Colonic mucosa (tissue), 4 donors: ENCODE results near the gene TNFAIP3. TPM values are rescaled to one million over a fixed set of nuclear protein-coding genes. Genes with fewer than 3 reads are reported as not detected.

Experiments used
- DNase-seq: peaks from one replicate; pipeline ENCODE4 v3.0.0-alpha.2; 2020
- H3K27ac ChIP-seq: fragments of 200-600 bp; one replicate; pipeline ENCODE4 v1.8.0; 2021
- H3K27me3 ChIP-seq: fragments of 200-600 bp; one replicate; pipeline ENCODE4 v1.8.0; 2021
- H3K36me3 ChIP-seq: fragments of 200-600 bp; one replicate; pipeline ENCODE4 v1.8.0; 2021
- H3K4me1 ChIP-seq: fragments of 200-600 bp; one replicate; pipeline ENCODE4 v1.8.0; 2021; ENCODE audit warnings: mild to moderate bottlenecking
- H3K4me3 ChIP-seq: fragments of 200-600 bp; one replicate; pipeline ENCODE4 v1.8.0; 2021
- H3K9ac ChIP-seq, 2 donors: one replicate each; pipeline ENCODE4 v1.7.0; 2013; ENCODE audit warnings: control low read depth in 2 of 2, low read depth in 2 of 2, low read length in 2 of 2
- H3K9me3 ChIP-seq: fragments of 200-600 bp; one replicate; pipeline ENCODE4 v1.8.0; 2021
- intact Hi-C: fragments of 100-400 bp; cut with DNase I; formaldehyde crosslinking; loops from one replicate; pipeline ENCODE4 v1.14.1; 2022
- total RNA-seq, 2 donors: library from RNA; stranded (reverse); fragmentation: NEBNext Ultra II Directional in 1 of 2; extraction: Animal tissue kit (Norgen Biotek cat#: 25700) in 1 of 2; gene quantifications; one replicate each; pipeline ENCODE4 v1.2.1, GENCODE V29; 2021
- TF ChIP-seq, protein P1 (sequence below): fragments of 200-600 bp; IDR thresholded peaks from one replicate; pipeline ENCODE4 v1.8.0; 2022; ENCODE audit warnings: antibody characterized with exemption, mild to moderate bottlenecking
- donor health status: healthy.
- donor health status: DM: no; HTN: no; CAD: no.
- donor health status: DM: no; HTN: no; CAD: no.

The TNFAIP3 gene
- 10 to 100 TPM; 18.1 to 46.3 TPM for total RNA-seq

DNA sequence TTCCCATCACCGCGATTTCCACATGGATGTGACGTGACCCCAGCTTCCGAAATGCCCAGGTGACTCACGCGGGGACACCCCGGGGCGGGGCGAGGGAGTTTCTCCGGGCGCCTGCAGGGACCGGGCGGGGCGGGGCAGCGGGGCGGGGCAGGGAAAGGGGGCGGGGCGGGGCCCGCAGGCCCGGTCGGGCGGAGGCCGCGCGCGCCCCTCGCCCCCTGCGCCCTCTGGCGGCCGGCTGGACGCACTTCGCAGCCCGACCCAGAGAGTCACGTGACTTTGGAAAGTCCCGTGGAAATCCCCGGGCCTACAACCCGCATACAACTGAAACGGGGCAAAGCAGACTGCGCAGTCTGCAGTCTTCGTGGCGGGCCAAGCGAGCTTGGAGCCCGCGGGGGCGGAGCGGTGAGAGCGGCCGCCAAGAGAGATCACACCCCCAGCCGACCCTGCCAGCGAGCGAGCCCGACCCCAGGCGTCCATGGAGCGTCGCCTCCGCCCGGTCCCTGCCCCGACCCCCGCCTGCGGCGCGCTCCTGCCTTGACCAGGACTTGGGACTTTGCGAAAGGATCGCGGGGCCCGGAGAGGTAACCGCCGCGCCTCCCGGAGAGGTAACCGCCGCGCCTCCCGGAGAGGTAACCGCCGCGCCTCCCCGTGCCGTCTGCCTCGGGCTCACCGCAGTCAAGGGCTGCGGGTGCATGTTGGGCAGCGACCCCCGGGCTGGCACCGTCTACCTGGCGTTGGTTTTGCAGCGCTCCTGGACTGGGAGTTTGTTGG, at the start of gene TNFAIP3:
Gene TNFAIP3 (plus strand): TSS at position 346 of the 771 bp plus-strand sequence. CDS start 3,969 bp downstream, outside the sequence.
- Histone ChIP-seq H3K36me3 (no peaks in the 10 kb centered on the region), H3K4me3 (peak within 1 kb of the TSS; percentile 91), H3K27me3 (no peaks in the 10 kb centered on the region), H3K9me3 (no peaks in the 10 kb centered on the region), H3K9ac (peak within 1 kb of the TSS; percentile 98 to 99), H3K4me1 (peaks cover 4% of the 10 kb centered on the region), H3K27ac (peak within 1 kb of the TSS; percentile 99)
- peak; percentile 95 for DNase-seq
- intact Hi-C loops, result loop anchor here (2.0 kb wide), 1 partner anchor 158 kb away; no protein-coding TSS in a partner anchor
- TF ChIP-seq, protein P1, sequence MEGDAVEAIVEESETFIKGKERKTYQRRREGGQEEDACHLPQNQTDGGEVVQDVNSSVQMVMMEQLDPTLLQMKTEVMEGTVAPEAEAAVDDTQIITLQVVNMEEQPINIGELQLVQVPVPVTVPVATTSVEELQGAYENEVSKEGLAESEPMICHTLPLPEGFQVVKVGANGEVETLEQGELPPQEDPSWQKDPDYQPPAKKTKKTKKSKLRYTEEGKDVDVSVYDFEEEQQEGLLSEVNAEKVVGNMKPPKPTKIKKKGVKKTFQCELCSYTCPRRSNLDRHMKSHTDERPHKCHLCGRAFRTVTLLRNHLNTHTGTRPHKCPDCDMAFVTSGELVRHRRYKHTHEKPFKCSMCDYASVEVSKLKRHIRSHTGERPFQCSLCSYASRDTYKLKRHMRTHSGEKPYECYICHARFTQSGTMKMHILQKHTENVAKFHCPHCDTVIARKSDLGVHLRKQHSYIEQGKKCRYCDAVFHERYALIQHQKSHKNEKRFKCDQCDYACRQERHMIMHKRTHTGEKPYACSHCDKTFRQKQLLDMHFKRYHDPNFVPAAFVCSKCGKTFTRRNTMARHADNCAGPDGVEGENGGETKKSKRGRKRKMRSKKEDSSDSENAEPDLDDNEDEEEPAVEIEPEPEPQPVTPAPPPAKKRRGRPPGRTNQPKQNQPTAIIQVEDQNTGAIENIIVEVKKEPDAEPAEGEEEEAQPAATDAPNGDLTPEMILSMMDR, result peak; percentile 55

DNA sequence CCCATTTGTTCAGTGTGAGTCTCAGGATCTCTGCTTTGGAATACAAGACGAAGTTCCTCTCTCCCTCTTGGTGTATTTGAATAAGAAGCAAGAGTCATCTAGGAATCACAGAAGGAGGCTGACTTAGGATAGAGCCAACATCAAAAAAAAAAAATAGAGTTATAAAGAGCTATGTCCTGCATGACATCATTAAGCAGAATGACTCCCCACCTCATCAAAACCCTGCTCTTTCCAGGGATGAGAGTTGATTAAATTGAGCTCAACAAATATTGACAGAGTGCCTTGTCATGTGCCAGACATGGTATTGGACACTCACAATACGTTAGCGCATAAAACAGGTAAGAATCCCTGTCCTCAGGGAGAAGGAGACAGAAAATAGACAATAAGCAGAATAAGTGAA, 48.6 kb upstream of the TNFAIP3 start:
- Histone ChIP-seq H3K4me3 (no peak overlapping the region), H3K9ac (no peak overlapping the region), H3K36me3 (no peaks in the 10 kb centered on the region), H3K27me3 (no peaks in the 10 kb centered on the region), H3K9me3 (no peaks in the 10 kb centered on the region), H3K27ac (no peak overlapping the region), H3K4me1 (no peaks in the 10 kb centered on the region)
- TF ChIP-seq, protein P1, result no peak
- no peak for DNase-seq
- intact Hi-C loops, result no loop called here

DNA sequence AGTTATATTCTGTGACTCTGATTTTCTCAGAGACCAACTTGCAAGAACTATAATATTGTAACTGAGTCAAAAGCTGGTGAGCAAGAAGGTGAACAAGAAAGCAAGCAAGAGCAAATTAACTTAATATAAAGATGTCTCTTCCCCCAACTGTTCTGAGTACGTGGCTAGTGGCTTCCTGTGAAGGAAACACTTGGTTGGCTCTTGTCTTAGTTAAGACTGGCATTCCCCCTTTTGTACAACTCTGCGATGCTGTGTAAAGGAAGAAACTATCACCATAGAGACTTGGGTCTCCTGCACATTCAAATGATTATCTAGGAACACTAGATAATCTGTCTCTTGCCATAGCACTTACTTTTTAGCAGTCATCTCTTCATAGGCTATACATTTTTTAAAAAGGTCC, 47.3 kb upstream of the TNFAIP3 start:
- Histone ChIP-seq H3K9ac (no peak overlapping the region), H3K4me1 (no peaks in the 10 kb centered on the region), H3K27me3 (no peaks in the 10 kb centered on the region), H3K4me3 (no peak overlapping the region), H3K36me3 (no peaks in the 10 kb centered on the region), H3K9me3 (no peaks in the 10 kb centered on the region), H3K27ac (no peak overlapping the region)
- TF ChIP-seq, protein P1, result no peak
- no peak for DNase-seq
- intact Hi-C loops, result no loop called here

DNA sequence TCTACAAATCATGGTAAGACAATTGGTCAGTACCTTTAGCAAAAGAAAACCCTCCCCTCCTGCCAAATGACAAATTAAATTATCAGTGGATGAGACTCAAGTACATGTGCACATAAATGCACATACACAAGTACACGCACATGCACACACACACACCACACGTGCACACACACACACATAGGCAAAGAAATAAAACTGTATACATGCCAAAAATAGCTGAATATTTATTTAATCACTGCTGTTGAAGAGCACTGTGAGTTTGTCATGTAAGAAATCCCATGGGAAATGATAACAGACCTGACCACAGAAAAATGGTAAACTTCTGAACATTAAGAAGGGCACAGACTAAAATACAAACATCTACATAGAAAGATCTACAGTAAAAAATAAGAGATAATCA, 46.6 kb upstream of the TNFAIP3 start:
- no peak overlapping the region for H3K4me3 ChIP-seq
- TF ChIP-seq, protein P1, result no peak
- DNase-seq, result no peak
- no peaks in the 10 kb centered on the region for H3K4me1 ChIP-seq
- no peaks in the 10 kb centered on the region for H3K27me3 ChIP-seq
- H3K9me3 ChIP-seq, result no peaks in the 10 kb centered on the region
- H3K9ac ChIP-seq, result no peak overlapping the region
- H3K27ac ChIP-seq, result no peak overlapping the region
- no peaks in the 10 kb centered on the region for H3K36me3 ChIP-seq
- intact Hi-C loops, result no loop called here

DNA sequence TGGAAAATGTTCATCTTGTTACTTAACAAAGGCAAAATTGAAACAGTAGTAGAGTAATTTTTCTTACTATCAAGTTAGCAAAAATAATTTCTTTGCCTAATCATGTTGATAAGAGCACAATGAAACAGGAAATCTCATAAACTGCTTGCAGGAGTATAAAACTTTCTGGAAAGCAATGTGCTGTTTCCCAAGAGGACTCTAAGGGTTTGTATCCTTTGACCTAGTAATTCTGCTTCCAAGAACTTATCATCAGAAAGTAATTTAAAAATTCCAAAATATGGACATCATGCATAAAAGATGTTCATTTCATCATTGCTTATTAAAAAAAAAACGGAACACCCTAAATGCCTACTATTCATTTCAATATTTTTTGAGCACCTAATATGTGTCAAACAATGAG, 46.1 kb upstream of the TNFAIP3 start:
- Histone ChIP-seq H3K36me3 (no peaks in the 10 kb centered on the region), H3K27me3 (no peaks in the 10 kb centered on the region), H3K4me3 (no peak overlapping the region), H3K9me3 (no peaks in the 10 kb centered on the region), H3K9ac (no peak overlapping the region), H3K27ac (no peak overlapping the region), H3K4me1 (no peaks in the 10 kb centered on the region)
- DNase-seq, result no peak
- TF ChIP-seq, protein P1, result no peak
- intact Hi-C loops, result no loop called here
